GM12878 (cell line): ENCODE measurements around the gene PPP4C. TPM values are rescaled to one million over a fixed set of nuclear protein-coding genes. Genes with fewer than 3 reads are reported as not detected.

ENCODE experiments used
- ATAC-seq: fragments of 200-7000 bp; cut with Tn5 transposase; 3 replicates; pipeline ENCODE4 v1.9.1; 2020; ENCODE audit warnings: mild to moderate bottlenecking, moderate library complexity
- BruUV-seq: library from RNA; stranded (reverse); fragments of 400-500 nt; replicated peaks from 2 replicates; lab custom pipeline; 2021; lab: Mats Ljungman, UMichigan
- CTCF ChIA-PET: fragments of 300-600 bp; sonication (Branson Sonifier 250); formaldehyde crosslinking; extraction: SDS; loops from one replicate; lab custom pipeline; 2021; ENCODE audit warnings: inconsistent platforms; lab: Yijun Ruan, JAX
- POLR2A ChIA-PET: fragments of 350-600 bp; formaldehyde crosslinking; extraction: SDS; loops from one replicate; lab custom pipeline; 2021; ENCODE audit warnings: inconsistent platforms; lab: Charles Lee
- RAD21 ChIA-PET: fragments of 300-600 bp; sonication (Branson Sonifier 250); formaldehyde crosslinking; loops from one replicate; lab custom pipeline; 2023; ENCODE audit warnings: antibody characterized with exemption; ENCODE audit not compliant: unreplicated experiment; lab: Charles Lee
- SMC1A ChIA-PET: fragments of 300-600 bp; sonication (Branson Sonifier 250); formaldehyde crosslinking; loops from one replicate; lab custom pipeline; 2023; ENCODE audit not compliant: unreplicated experiment, uncharacterized antibody; lab: Charles Lee
- DNase-seq: peaks from one replicate; pipeline ENCODE4 v3.0.0-alpha.2; 2011; ENCODE audit warnings: low read depth, low spot score
- FAIRE-seq: peaks from 3 replicates; lab custom pipeline; 2011; peaks lifted over from hg19 to GRCh38; lab: Jason Lieb, UNC
- H2AFZ ChIP-seq: 2 replicates; pipeline ENCODE4 v1.6.0; 2011; ENCODE audit warnings: low read depth, low read length, control low read depth; ENCODE audit not compliant: control insufficient read depth
- H3K27ac ChIP-seq: 2 replicates; pipeline ENCODE4 v1.5.1; 2011; ENCODE audit warnings: control low read depth; ENCODE audit not compliant: control insufficient read depth, insufficient read depth
- H3K27me3 ChIP-seq, 2 experiments: replicated peaks in 1 of 2; 2 replicates each; pipeline versions ENCODE4 v1.6.0 to v1.6.1; 2011; ENCODE audit warnings: low read length in 1 of 2; ENCODE audit not compliant: control insufficient read depth in 2 of 2, insufficient read depth in 2 of 2
- H3K36me3 ChIP-seq, 2 experiments: 2 replicates each; pipeline ENCODE4 v1.5.1; 2011; ENCODE audit warnings: low read length in 1 of 2; ENCODE audit not compliant: control insufficient read depth in 2 of 2, insufficient read depth in 2 of 2
- H3K4me1 ChIP-seq: 2 replicates; pipeline ENCODE4 v1.6.1; 2011; ENCODE audit warnings: mild to moderate bottlenecking, low read length, moderate library complexity, mixed read lengths; ENCODE audit not compliant: control insufficient read depth, insufficient read depth
- H3K4me2 ChIP-seq: 2 replicates; pipeline ENCODE4 v1.6.0; 2011; ENCODE audit warnings: control low read depth; ENCODE audit not compliant: control insufficient read depth, insufficient read depth
- H3K4me3 ChIP-seq: fragments of 200-600 bp; sonication (generic); 2 replicates; pipeline ENCODE4 v1.5.1; 2016
- H3K79me2 ChIP-seq: 2 replicates; pipeline ENCODE4 v1.6.0; 2011; ENCODE audit warnings: low read length; ENCODE audit not compliant: control insufficient read depth, insufficient read depth
- H3K9ac ChIP-seq: 2 replicates; pipeline ENCODE4 v1.8.0; 2011; ENCODE audit warnings: low read length, control low read depth, mixed read lengths; ENCODE audit not compliant: control insufficient read depth, insufficient read depth
- H3K9me3 ChIP-seq: replicated peaks from 3 replicates; pipeline ENCODE4 v1.5.1; 2011; ENCODE audit warnings: mild to moderate bottlenecking, low read length; ENCODE audit not compliant: control insufficient read depth, insufficient read depth
- H4K20me1 ChIP-seq: 2 replicates; pipeline ENCODE4 v1.6.0; 2011; ENCODE audit not compliant: control insufficient read depth, insufficient read depth
- YBX1 ChIP-seq: fragments of 450-650 bp; IDR thresholded peaks from 2 replicates; pipeline ENCODE4 v1.6.1; 2016; ENCODE audit warnings: antibody characterized with exemption
- WGBS: methylation state at CpG from one replicate; pipeline ENCODE4 v1.1.6; 2016; ENCODE audit warnings: low lambda C conversion rate; ENCODE audit not compliant: insufficient replicate concordance, insufficient coverage; ENCODE audit errors: missing lambda C conversion rate; 5-methylcytosine and 5-hydroxymethylcytosine counted together
- in situ Hi-C: fragments of 300-500 bp; cut with MboI; formaldehyde crosslinking; loops from 9 replicates; pipeline ENCODE4 v1.14.3; 2018; ENCODE audit warnings: mixed read lengths
- intact Hi-C: fragments of 100-400 bp; cut with micrococcal nuclease; formaldehyde crosslinking; loops from one replicate; pipeline ENCODE4 v1.14.2; 2022; ENCODE audit not compliant: unreplicated experiment
- polyA plus RNA-seq, 11 experiments: library from polyadenylated mRNA; depleted of rRNA in 4 of 11; unstranded in 6 of 11; stranded (reverse) in 5 of 11; fragments of >200 nt; fragmentation: Nextera tagmentation in 4 of 11; fragmentation: Illumina TruSeq in 1 of 11; extraction: Ambion mirVana in 4 of 11; extraction: Trizol in 1 of 11; gene quantifications; 1 replicate in 1 of 11; 2 replicates in 10 of 11; pipeline versions ENCODE4 v1.2.1 to v1.2.3, GENCODE V29; 2011 to 2016; ENCODE audit warnings: inconsistent platforms in 2 of 11, missing spikeins in 2 of 11, low read depth in 1 of 11
- total RNA-seq, 4 experiments: library from RNA; depleted of rRNA in 3 of 4; stranded (reverse); fragments of >200 nt in 3 of 4; fragmentation: Illumina TruSeq in 1 of 4; extraction: Trizol in 1 of 4; gene quantifications; 2 replicates each; pipeline versions ENCODE4 v1.2.1 to v1.2.3, GENCODE V29; 2013 to 2021
- TF ChIP-seq, protein P1 (sequence below): fragments of 450-650 bp; IDR thresholded peaks from 2 replicates; pipeline ENCODE4 v1.6.1; 2017; ENCODE audit warnings: mild to moderate bottlenecking, moderate library complexity
- TF ChIP-seq, protein P2 (sequence below): fragments of 450-650 bp; formaldehyde crosslinking; IDR thresholded peaks from 2 replicates; pipeline ENCODE4 v1.5.0; 2022; ENCODE audit warnings: mild to moderate bottlenecking, missing genetic modification characterization

PPP4C gene
- total and polyA plus RNA-seq, 10 of the 15 experiments (the other 5 are each of a cell fraction or from before 2014, with no cell fraction given), result 2.7 to 240 (median 124) TPM

DNA sequence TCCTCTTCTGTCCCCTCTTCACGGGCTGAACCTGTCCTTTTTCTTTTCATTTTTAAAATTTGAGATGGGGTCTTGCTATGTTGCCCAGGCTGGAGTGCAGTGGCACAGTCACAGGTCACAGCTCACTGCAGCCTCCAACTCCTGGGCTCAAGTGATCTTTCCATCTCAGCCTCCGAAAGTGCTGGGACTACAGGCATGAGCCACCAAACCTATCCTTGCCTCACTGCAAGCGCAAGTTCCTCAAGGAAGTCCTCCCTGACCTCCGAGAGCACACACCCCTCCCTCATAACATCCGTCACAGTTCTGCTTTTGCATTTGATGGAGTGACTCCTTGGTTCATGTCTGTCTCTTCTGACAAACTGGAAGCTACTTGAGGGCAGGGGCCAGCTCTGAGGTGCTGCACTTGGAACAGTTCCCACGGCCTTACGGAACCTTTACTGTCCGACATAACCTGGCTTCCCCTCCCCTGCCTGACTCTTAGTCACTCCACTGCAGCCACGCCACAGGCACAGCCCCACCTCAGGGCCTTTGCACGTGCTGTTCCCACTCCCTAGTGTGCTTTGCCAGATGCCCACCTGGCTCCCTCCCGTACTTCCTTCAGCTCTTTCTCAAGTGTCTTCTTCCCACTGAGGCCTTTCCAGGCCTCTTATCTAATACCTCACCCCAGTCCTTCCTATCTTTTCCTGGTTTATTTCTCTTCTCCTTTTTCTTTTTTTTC, 11.5 kb downstream of the PPP4C start (continued):
- TF ChIP-seq, protein P1, sequence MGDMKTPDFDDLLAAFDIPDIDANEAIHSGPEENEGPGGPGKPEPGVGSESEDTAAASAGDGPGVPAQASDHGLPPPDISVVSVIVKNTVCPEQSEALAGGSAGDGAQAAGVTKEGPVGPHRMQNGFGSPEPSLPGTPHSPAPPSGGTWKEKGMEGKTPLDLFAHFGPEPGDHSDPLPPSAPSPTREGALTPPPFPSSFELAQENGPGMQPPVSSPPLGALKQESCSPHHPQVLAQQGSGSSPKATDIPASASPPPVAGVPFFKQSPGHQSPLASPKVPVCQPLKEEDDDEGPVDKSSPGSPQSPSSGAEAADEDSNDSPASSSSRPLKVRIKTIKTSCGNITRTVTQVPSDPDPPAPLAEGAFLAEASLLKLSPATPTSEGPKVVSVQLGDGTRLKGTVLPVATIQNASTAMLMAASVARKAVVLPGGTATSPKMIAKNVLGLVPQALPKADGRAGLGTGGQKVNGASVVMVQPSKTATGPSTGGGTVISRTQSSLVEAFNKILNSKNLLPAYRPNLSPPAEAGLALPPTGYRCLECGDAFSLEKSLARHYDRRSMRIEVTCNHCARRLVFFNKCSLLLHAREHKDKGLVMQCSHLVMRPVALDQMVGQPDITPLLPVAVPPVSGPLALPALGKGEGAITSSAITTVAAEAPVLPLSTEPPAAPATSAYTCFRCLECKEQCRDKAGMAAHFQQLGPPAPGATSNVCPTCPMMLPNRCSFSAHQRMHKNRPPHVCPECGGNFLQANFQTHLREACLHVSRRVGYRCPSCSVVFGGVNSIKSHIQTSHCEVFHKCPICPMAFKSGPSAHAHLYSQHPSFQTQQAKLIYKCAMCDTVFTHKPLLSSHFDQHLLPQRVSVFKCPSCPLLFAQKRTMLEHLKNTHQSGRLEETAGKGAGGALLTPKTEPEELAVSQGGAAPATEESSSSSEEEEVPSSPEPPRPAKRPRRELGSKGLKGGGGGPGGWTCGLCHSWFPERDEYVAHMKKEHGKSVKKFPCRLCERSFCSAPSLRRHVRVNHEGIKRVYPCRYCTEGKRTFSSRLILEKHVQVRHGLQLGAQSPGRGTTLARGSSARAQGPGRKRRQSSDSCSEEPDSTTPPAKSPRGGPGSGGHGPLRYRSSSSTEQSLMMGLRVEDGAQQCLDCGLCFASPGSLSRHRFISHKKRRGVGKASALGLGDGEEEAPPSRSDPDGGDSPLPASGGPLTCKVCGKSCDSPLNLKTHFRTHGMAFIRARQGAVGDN, result no peak
- no peak for TF ChIP-seq YBX1
- TF ChIP-seq, all 136 proteins: peak for 0

DNA sequence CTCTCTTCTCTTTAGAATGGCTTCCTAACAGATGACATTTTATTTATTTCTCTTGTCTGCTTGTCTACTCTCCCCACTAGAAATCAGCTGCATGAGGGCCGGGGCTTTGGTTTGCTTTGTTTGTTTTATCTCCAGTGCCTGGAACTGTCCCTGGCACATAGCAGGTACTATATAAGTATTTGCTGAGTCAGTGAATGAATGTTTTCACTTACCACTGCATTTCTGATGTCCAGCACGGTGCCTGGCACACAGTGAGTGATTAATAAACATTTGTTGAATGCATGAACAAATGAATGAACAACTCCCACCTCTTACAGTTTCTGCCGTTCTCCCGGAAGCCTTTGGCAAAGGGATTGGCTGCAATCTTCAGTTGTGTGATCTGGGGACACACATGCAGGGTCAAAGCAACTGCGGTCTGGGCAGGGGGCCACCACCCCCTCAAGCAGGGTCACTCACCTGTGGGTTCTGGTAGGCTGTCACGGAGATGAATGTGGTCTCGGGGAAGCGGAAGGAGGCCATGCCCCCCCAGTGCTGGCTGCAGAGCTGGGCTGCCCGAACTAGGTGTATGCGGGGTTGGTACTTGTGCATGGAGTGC, 12.5 kb downstream of the PPP4C start:
- no peak for FAIRE-seq

More for the DNA sequence above, 12.5 kb downstream of the PPP4C start:
- no TSS peak for BruUV-seq
- DNase-seq (no peak), ATAC-seq (no peak)
- SMC1A ChIA-PET, result no interaction called here
- Histone ChIP-seq H3K4me3 (no peak overlapping the region), H3K27me3 (no peaks in the 10 kb centered on the region), H3K9ac (no peak overlapping the region), H3K36me3 (peaks cover 18 to 19% of the 10 kb centered on the region in 2 experiments; a peak in 3 of 4 replicates), H2AFZ (no peak overlapping the region), H4K20me1 (no peaks in the 10 kb centered on the region), H3K4me1 (peaks cover 15% of the 10 kb centered on the region), H3K79me2 (no peaks in the 10 kb centered on the region), H3K27ac (no peak overlapping the region), H3K4me2 (no peak overlapping the region), H3K9me3 (no peaks in the 10 kb centered on the region)
- POLR2A ChIA-PET, result interaction anchor here (0.6 kb wide), 1 partner anchor 1275 kb away, joined by 11 read pairs; no protein-coding TSS in a partner anchor
- WGBS, result 82% methylated on average over 10 of the region's 10 CpGs
- in situ Hi-C loops (loop anchor here (25.0 kb wide), 1 partner anchor 1799 kb away; no protein-coding TSS in a partner anchor), intact Hi-C loops (no loop called here)
- RAD21 ChIA-PET, result no interaction called here
- CTCF ChIA-PET, result interaction anchor here (0.7 kb wide), 1 partner anchor 33 kb away, joined by 3 read pairs; no protein-coding TSS in a partner anchor
- TF ChIP-seq, protein P2, sequence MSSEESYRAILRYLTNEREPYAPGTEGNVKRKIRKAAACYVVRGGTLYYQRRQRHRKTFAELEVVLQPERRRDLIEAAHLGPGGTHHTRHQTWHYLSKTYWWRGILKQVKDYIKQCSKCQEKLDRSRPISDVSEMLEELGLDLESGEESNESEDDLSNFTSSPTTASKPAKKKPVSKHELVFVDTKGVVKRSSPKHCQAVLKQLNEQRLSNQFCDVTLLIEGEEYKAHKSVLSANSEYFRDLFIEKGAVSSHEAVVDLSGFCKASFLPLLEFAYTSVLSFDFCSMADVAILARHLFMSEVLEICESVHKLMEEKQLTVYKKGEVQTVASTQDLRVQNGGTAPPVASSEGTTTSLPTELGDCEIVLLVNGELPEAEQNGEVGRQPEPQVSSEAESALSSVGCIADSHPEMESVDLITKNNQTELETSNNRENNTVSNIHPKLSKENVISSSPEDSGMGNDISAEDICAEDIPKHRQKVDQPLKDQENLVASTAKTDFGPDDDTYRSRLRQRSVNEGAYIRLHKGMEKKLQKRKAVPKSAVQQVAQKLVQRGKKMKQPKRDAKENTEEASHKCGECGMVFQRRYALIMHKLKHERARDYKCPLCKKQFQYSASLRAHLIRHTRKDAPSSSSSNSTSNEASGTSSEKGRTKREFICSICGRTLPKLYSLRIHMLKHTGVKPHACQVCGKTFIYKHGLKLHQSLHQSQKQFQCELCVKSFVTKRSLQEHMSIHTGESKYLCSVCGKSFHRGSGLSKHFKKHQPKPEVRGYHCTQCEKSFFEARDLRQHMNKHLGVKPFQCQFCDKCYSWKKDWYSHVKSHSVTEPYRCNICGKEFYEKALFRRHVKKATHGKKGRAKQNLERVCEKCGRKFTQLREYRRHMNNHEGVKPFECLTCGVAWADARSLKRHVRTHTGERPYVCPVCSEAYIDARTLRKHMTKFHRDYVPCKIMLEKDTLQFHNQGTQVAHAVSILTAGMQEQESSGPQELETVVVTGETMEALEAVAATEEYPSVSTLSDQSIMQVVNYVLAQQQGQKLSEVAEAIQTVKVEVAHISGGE (CRISPR knock-in tag), result no peak
